Lung (tissue), 12 donors: Measurements from ENCODE around the gene TRABD2B. TPM values are rescaled to one million over a fixed set of nuclear protein-coding genes. Genes with fewer than 3 reads are reported as not detected.

Experiments
- ATAC-seq: fragments of 200-7000 bp; cut with Tn5 transposase; one replicate; pipeline ENCODE4 v1.9.1; 2020; ENCODE audit warnings: moderate number of reproducible peaks; ENCODE audit not compliant: insufficient read depth, low FRiP score
- DNase-seq, 3 donors: peaks; one replicate each; pipeline ENCODE4 v3.0.0-alpha.2; 2013 to 2017
- H3K27ac ChIP-seq, 2 donors: one replicate each; pipeline ENCODE4 v1.5.1; 2013; ENCODE audit warnings: mild to moderate bottlenecking in 2 of 2, moderate library complexity in 2 of 2, control low read depth in 1 of 2, inconsistent platforms in 1 of 2, low read depth in 1 of 2, low read length in 1 of 2
- H3K27me3 ChIP-seq, 3 donors: one replicate each; pipeline ENCODE4 v1.5.1; 2013; ENCODE audit warnings: low read length in 2 of 3; ENCODE audit not compliant: control insufficient read depth in 3 of 3, insufficient read depth in 3 of 3
- H3K36me3 ChIP-seq, 4 donors: one replicate each; pipeline ENCODE4 v1.5.1; 2013; ENCODE audit warnings: low read length in 4 of 4, mild to moderate bottlenecking in 1 of 4, moderate library complexity in 1 of 4; ENCODE audit not compliant: control insufficient read depth in 4 of 4, insufficient read depth in 4 of 4
- H3K4me1 ChIP-seq, 5 donors: one replicate each; pipeline ENCODE4 v1.5.1; 2013; ENCODE audit warnings: low read length in 5 of 5, mild to moderate bottlenecking in 2 of 5, moderate library complexity in 1 of 5; ENCODE audit not compliant: control insufficient read depth in 5 of 5, insufficient read depth in 5 of 5
- H3K4me3 ChIP-seq: one replicate; pipeline ENCODE4 v1.5.1; 2013; ENCODE audit warnings: mild to moderate bottlenecking, control low read depth, moderate library complexity
- H3K9ac ChIP-seq, 2 donors: one replicate each; pipeline ENCODE4 v1.5.1; 2013; ENCODE audit warnings: low read length in 2 of 2, control low read depth in 1 of 2; ENCODE audit not compliant: insufficient read depth in 1 of 2
- H3K9me3 ChIP-seq, 4 donors: one replicate each; pipeline ENCODE4 v1.5.1; 2013; ENCODE audit warnings: low read length in 3 of 4, mild to moderate bottlenecking in 1 of 4, moderate library complexity in 1 of 4; ENCODE audit not compliant: control insufficient read depth in 4 of 4, insufficient read depth in 3 of 4
- WGBS, 2 donors: extraction: QIAGEN DNeasy Blood & Tissue Kit; methylation state at CpG; one replicate each; pipeline ENCODE4 v1.1.7; 2013; 5-methylcytosine and 5-hydroxymethylcytosine counted together
- polyA plus RNA-seq, 2 donors: library from polyadenylated mRNA; stranded (reverse); fragments of 200-250 nt; gene quantifications; one replicate each; pipeline ENCODE4 v1.2.1, GENCODE V29; 2013
- total RNA-seq, 2 donors: library from RNA; depleted of rRNA in 1 of 2; stranded (reverse); fragments of >200 nt in 1 of 2; gene quantifications; one replicate each; pipeline ENCODE4 v1.2.1, GENCODE V29; 2014 to 2021
- TF ChIP-seq, protein P1 (sequence below): IDR thresholded peaks from 2 replicates; pipeline ENCODE4 v1.5.1; 2012; ENCODE audit warnings: mild to moderate bottlenecking; ENCODE audit errors: control extremely low read depth, extremely low read depth
- donor health status: control.
- donor health status: control.
- donor health status: Bipolar disorder and iron deficiency.
- donor health status: healthy.
- donor health status: DM: yes; HTN: yes; CAD: no.

The TRABD2B gene
- total and polyA plus RNA-seq, 4 donors: 0.37 to 1.9 (median 0.64) TPM

DNA sequence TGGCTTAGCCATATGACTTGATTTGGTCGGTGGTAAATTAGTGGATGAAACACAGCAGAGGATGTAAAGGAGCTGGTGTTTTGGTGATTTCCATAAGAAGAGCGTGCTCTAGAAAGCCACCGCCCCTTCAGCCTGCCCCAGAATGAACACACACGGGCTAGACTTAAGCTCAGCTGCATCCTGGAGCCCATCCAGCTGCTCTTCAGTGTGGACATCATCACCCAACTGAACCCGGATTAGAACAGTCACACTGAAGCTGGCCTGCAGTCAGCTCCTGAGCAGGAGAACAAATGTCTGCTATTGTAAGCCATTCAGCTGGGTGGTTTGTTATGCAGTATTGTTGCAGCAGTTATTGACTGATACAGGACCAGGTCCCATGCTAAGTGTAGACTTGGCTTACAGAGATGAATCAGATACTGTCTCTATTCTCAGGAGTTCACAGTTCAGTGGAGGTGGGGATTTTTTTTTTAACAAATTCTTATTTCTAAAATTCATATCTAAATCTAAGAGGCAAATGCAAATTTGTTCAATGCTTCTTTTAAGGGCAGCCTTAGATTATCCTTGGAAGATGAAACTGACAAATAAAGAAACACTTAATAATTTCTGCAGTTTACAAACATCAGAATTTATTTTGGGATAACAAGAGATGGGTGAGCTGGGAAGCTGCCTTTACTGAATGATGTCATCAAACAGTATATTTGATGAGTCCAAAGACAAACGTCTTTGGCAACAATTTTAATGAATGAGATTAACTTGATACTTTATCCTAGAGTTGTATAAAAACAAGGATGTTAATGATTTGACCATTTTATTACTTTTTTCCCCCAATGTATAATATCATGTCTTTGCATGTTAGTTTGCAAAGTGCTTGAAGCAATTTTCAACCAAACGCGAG, 251.2 kb downstream of the TRABD2B start:
- TF ChIP-seq, protein P1, sequence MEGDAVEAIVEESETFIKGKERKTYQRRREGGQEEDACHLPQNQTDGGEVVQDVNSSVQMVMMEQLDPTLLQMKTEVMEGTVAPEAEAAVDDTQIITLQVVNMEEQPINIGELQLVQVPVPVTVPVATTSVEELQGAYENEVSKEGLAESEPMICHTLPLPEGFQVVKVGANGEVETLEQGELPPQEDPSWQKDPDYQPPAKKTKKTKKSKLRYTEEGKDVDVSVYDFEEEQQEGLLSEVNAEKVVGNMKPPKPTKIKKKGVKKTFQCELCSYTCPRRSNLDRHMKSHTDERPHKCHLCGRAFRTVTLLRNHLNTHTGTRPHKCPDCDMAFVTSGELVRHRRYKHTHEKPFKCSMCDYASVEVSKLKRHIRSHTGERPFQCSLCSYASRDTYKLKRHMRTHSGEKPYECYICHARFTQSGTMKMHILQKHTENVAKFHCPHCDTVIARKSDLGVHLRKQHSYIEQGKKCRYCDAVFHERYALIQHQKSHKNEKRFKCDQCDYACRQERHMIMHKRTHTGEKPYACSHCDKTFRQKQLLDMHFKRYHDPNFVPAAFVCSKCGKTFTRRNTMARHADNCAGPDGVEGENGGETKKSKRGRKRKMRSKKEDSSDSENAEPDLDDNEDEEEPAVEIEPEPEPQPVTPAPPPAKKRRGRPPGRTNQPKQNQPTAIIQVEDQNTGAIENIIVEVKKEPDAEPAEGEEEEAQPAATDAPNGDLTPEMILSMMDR: no peak
- Histone ChIP-seq H3K36me3 (no peaks in the 10 kb centered on the region), H3K27me3 (peaks cover 0 to 2% (median 0%) of the 10 kb centered on the region in 3 donors), H3K9ac (no peak overlapping the region), H3K4me3 (no peak overlapping the region), H3K9me3 (no peaks in the 10 kb centered on the region), H3K27ac (no peak overlapping the region), H3K4me1 (no peaks in the 10 kb centered on the region)
- WGBS, 2 donors: 79 to 84% methylated on average over 8 of the region's 8 CpGs
- no peak for DNase-seq
- no peak for ATAC-seq

DNA sequence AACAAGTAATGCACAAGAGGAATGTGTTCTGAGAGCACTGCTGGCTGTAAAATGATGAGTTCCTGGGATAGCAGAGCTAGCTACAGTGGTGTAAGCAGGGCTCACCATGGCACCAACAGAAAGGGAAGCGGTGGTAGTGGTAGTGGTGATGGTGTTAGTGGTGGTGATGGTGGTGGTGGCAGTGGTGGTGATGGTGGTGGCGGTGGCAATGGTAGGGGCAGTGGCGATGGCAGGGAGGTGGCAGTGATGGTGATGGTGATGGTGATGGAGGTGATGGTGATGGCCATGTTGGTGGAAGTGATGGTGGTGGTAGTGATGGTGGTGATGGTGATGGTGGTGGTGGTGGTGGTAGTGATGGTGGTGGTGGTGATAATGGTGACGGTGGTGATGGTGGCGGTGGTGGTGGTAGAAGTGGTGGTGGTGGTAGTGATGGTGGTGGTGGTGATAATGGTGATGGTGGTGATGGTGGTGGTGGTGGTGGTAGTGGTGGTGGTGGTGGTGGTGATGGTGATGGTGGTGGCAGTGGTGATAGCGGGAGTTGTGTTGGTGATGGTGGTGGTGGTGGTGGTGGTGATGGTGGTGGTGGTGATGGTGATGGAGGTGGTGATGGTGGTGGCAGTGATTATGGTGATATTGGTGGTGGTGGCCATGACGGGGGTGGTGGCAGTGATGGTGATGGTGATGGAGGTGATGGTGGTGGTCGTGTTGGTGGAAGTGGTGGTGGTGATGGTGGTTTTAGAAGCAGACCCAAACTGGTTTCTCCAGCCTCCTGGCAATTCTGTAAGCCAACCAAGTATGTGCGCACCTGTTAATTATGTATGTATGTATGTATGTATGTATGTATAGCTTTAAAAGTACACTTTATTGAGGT, 254.1 kb downstream of the TRABD2B start:
- Histone ChIP-seq H3K9me3 (no peaks in the 10 kb centered on the region), H3K4me3 (no peak overlapping the region), H3K36me3 (no peaks in the 10 kb centered on the region), H3K27me3 (peaks cover 0 to 2% (median 0%) of the 10 kb centered on the region in 3 donors), H3K4me1 (no peaks in the 10 kb centered on the region), H3K9ac (no peak overlapping the region), H3K27ac (no peak overlapping the region)
- DNase-seq (no peak), ATAC-seq (no peak)
- 87 to 92% methylated on average over 9 of the region's 9 CpGs for WGBS, 2 donors
- TF ChIP-seq, protein P1: no peak

- no peaks in the 10 kb centered on the region for H3K36me3 ChIP-seq
- ATAC-seq (peak; percentile 86), DNase-seq (peak; percentile 81 to 85 (median 82))
- H3K9ac ChIP-seq: no peak overlapping the region
- no peaks in the 10 kb centered on the region for H3K9me3 ChIP-seq
- H3K4me3 ChIP-seq: no peak overlapping the region
- H3K4me1 ChIP-seq: no peaks in the 10 kb centered on the region
- peaks cover 0 to 6% (median 0%) of the 10 kb centered on the region in 3 donors for H3K27me3 ChIP-seq
- no peak overlapping the region for H3K27ac ChIP-seq
- WGBS, 2 donors: 24 to 30% methylated on average over 8 of the region's 8 CpGs
- TF ChIP-seq, protein P1: peak; percentile 73
Observed at GRCh38 chr1:47738560-47739182, 258.5 kb downstream of the TRABD2B start.
